ENCODE measurements around the gene ZC3H15.
"Not testable (repeated sequence)": the region's sequence is repeated elsewhere in the genome, so short reads cannot be mapped to it uniquely, and the experiment has no call there.

Gene ZC3H15

GRCh38 chr2:186518291-186518690, 32.2 kb downstream of the ZC3H15 start:
- TF ChIP-seq, protein P1, sequence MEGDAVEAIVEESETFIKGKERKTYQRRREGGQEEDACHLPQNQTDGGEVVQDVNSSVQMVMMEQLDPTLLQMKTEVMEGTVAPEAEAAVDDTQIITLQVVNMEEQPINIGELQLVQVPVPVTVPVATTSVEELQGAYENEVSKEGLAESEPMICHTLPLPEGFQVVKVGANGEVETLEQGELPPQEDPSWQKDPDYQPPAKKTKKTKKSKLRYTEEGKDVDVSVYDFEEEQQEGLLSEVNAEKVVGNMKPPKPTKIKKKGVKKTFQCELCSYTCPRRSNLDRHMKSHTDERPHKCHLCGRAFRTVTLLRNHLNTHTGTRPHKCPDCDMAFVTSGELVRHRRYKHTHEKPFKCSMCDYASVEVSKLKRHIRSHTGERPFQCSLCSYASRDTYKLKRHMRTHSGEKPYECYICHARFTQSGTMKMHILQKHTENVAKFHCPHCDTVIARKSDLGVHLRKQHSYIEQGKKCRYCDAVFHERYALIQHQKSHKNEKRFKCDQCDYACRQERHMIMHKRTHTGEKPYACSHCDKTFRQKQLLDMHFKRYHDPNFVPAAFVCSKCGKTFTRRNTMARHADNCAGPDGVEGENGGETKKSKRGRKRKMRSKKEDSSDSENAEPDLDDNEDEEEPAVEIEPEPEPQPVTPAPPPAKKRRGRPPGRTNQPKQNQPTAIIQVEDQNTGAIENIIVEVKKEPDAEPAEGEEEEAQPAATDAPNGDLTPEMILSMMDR (IDR thresholded peaks at IDR 0.05; ENCODE audit: extremely low read depth, missing control alignments), result no peak
- DNase-seq (ENCODE audit: low spot score), result no peak

DNA sequence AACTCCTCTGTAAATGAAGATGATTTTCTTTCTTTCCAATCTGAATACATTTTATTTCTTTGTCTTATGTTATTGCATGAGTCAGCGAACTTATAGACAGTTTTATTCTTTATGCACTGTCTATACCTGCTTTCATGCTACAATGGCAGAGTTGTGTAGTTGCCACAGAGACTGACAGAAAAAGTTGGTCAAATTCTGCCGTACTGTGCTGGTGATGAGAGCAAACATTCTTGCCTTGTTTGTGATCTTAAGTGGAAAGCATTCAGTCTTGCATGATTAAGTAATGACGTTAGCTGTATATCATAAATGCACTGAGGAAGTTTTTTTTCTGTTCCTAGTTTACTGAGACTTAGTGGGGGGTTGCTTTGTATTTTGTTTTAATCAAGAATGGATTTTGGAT, 32.9 kb downstream of the ZC3H15 start:
- DNase-seq (ENCODE audit: low spot score), result no peak
- TF ChIP-seq, protein P1 (IDR thresholded peaks at IDR 0.05; ENCODE audit: extremely low read depth, missing control alignments), result no peak

DNA sequence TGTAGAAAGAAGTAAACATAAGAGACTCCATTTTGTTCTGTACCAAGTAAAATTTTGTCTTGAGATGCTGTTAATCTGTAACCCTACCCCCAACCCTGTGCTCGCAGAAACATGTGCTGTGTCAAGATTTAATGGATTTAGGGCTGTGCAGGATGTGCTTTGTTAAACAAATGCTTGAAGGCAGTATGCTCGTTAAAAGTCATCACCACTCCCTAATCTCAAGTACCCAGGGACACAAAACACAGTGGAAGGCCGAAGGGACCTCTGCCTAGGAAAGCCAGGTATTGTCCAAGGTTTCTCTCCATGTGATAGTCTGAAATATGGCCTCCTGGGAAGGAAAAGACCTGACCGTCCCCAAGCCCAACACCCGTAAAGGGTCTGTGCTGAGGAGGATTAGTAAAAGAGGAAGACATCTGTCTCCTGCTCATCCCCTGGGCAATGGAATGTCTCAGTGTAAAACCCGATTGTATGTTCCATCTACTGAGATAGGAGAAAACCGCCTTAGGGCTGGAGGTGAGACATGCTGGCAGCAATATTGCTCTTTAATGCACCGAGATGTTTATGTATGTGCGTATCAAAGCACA, 35.6 kb downstream of the ZC3H15 start:
- not testable (repeated sequence) for DNase-seq (ENCODE audit: low spot score)

GRCh38 chr2:186522450-186522849, 36.4 kb downstream of the ZC3H15 start:
- TF ChIP-seq, protein P1 (IDR thresholded peaks at IDR 0.05; ENCODE audit: extremely low read depth, missing control alignments), result no peak
- no peak for DNase-seq (ENCODE audit: low spot score)

DNA sequence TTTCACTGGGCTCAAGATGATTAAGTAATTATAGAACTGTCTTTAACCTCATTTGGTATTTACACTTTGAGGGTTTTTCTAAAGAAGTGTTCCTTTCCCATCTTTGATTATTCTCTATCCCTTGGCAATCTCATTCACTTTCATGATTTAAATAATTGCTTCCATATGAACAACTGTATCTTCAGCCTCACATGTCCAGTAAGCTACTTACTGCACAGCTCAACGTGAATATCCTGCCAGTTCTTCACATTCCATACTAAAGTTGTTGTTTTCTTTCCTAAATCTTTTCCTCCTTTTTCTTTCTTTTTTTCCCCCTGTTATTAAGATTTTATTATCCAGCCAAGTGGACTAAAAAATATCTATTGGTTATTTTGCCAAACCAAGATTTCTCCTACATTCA, 37.7 kb downstream of the ZC3H15 start:
- TF ChIP-seq, protein P1 (IDR thresholded peaks at IDR 0.05; ENCODE audit: extremely low read depth, missing control alignments), result no peak
- no peak for DNase-seq (ENCODE audit: low spot score)

DNA sequence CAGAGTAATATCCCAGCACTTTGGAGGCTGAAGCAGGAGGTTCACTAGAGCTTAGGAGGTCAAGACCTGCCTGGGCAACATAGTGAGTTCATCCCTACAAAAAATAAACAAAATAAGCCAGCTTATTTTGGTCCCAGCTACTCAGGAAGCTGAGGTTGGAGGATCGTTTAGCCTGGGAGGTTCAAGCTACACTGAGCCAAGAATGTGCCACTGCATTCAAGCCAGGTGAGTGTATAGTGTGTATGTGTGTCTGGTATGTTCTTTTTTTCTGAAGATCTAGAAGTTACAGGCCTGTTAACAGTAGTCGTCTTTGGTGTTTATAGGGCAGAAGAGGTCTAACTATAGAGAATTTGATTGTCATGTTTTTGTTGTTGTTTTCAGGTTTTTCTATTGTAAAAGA, 40.2 kb downstream of the ZC3H15 start:
- TF ChIP-seq, protein P1 (IDR thresholded peaks at IDR 0.05; ENCODE audit: extremely low read depth, missing control alignments), result no peak
- no peak for DNase-seq (ENCODE audit: low spot score)

- TF ChIP-seq, protein P1 (IDR thresholded peaks at IDR 0.05; ENCODE audit: extremely low read depth, missing control alignments), result no peak
- no peak for DNase-seq (ENCODE audit: low spot score)
Measured at GRCh38 chr2:186530314-186530713, 44.3 kb downstream of the ZC3H15 start.

DNA sequence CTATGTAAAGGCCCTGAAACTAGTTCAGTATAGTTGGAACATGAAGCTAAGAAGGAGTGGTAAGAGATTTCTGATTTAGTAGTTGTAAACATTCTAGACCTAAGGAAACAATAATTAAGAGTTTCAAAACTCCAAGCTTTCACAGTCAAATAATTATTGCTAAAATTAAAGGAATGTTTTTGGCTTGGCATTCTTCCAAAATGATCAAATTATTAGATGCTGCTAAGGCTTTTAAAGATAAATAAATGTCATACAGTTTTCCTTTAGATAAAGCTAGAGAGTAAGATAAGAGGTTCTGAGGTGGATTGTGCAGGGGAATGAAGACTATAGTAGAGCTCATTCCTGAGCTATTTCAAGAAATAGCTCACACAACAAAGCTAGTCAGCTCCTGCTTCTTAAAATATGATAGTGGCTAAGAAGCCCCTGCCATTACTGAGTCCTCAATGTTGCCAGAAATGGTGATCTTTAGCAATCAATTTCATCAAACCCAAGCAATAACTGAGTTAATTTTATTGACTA, 45.3 kb downstream of the ZC3H15 start:
- no peak for DNase-seq (ENCODE audit: low spot score)
- TF ChIP-seq, protein P1 (IDR thresholded peaks at IDR 0.05; ENCODE audit: extremely low read depth, missing control alignments), result no peak

Measured in GM20000 (cell line).